ENCODE data around the gene SNX4.
"Not testable (repeated sequence)": the region's sequence is repeated elsewhere in the genome, so short reads cannot be mapped to it uniquely, and the experiment has no call there.

SNX4 gene

GRCh38 chr3:125496701-125497100 lies 23.3 kb downstream of the SNX4 start:
- Histone ChIP-seq H3K4me1 (ENCODE audit: control insufficient read depth in 1 of 2, insufficient read depth in 2 of 2, low read length in 2 of 2) (no peaks in the 10 kb centered on the region), H3K9me3 (ENCODE audit: insufficient read depth, low read depth, low read length) (no peaks in the 10 kb centered on the region), H2AFZ (ENCODE audit: insufficient read depth, low read length, poor library complexity) (no peak overlapping the region), H3K9ac (ENCODE audit: low read length) (no peak overlapping the region), H4K8ac (ENCODE audit: low read depth, low read length) (no peak overlapping the region), H2BK120ac (ENCODE audit: insufficient read depth, low read length, poor library complexity) (no peak overlapping the region), H3K79me1 (ENCODE audit: low read length) (no peaks in the 10 kb centered on the region), H3K27ac (ENCODE audit: low read depth, low read length) (no peak overlapping the region), H3K27me3 (ENCODE audit: insufficient read depth, low read length) (no peaks in the 10 kb centered on the region), H2AK5ac (ENCODE audit: low read length) (no peak overlapping the region), H3K4ac (ENCODE audit: low read depth, low read length) (no peak overlapping the region), H3K4me3 (ENCODE audit: low read depth, low read length) (no peak overlapping the region), H3K14ac (ENCODE audit: low read length) (no peak overlapping the region), H4K12ac (ENCODE audit: low read depth, low read length) (no peak overlapping the region), H3K36me3 (ENCODE audit: control insufficient read depth in 1 of 2, insufficient read depth in 2 of 2, low read length in 2 of 2) (peaks cover 14 to 20% of the 10 kb centered on the region in 2 experiments), H3K23ac (ENCODE audit: low read length) (no peak overlapping the region), H2BK12ac (ENCODE audit: low read length) (no peak overlapping the region), H4K91ac (ENCODE audit: low read depth, low read length) (no peak overlapping the region), H2BK5ac (ENCODE audit: low read depth, low read length, poor library complexity) (no peak overlapping the region), H3K4me2 (ENCODE audit: low read length) (no peak overlapping the region), H3K79me2 (ENCODE audit: control insufficient read depth, insufficient read depth, low read length, poor library complexity) (no peaks in the 10 kb centered on the region), H3K18ac (ENCODE audit: low read length) (no peak overlapping the region)
- no peak for DNase-seq
- WGBS (ENCODE audit: extremely low coverage, insufficient coverage, insufficient read length), result no CpG with 5 or more reads among the region's 2 CpGs

DNA sequence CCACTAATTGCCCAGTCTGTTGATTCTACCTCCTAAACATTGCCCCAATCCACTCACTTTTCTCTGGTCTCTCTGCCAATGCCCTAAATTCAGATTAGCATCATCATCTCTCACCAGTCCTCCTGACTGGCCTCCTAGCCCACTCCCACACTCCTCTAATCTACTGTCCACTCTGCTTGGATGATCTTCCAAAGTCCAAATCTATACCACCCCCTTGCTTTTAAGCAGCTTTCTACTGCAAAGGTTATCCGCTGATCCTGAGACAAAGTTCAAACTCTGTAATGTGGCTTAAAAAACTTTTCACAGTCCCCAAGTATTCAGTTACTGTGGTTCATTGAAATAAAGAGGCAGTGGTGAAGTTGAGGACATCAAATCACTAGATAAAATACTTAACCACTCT lies 37.6 kb downstream of the SNX4 start:
- Histone ChIP-seq H4K8ac (ENCODE audit: low read depth, low read length) (no peak overlapping the region), H3K9me3 (ENCODE audit: insufficient read depth, low read depth, low read length) (no peaks in the 10 kb centered on the region), H3K79me2 (ENCODE audit: control insufficient read depth, insufficient read depth, low read length, poor library complexity) (no peaks in the 10 kb centered on the region), H3K79me1 (ENCODE audit: low read length) (no peaks in the 10 kb centered on the region), H4K12ac (ENCODE audit: low read depth, low read length) (no peak overlapping the region), H3K27ac (ENCODE audit: low read depth, low read length) (no peak overlapping the region), H3K14ac (ENCODE audit: low read length) (no peak overlapping the region), H3K9ac (ENCODE audit: low read length) (no peak overlapping the region), H3K23ac (ENCODE audit: low read length) (no peak overlapping the region), H2BK12ac (ENCODE audit: low read length) (no peak overlapping the region), H2BK5ac (ENCODE audit: low read depth, low read length, poor library complexity) (no peak overlapping the region), H3K4ac (ENCODE audit: low read depth, low read length) (no peak overlapping the region), H3K4me2 (ENCODE audit: low read length) (no peak overlapping the region), H3K4me3 (ENCODE audit: low read depth, low read length) (no peak overlapping the region), H3K27me3 (ENCODE audit: insufficient read depth, low read length) (no peaks in the 10 kb centered on the region), H3K4me1 (ENCODE audit: control insufficient read depth in 1 of 2, insufficient read depth in 2 of 2, low read length in 2 of 2) (peaks cover 0 to 2% of the 10 kb centered on the region in 2 experiments), H2AK5ac (ENCODE audit: low read length) (no peak overlapping the region), H3K18ac (ENCODE audit: low read length) (no peak overlapping the region), H2BK120ac (ENCODE audit: insufficient read depth, low read length, poor library complexity) (no peak overlapping the region), H2AFZ (ENCODE audit: insufficient read depth, low read length, poor library complexity) (no peak overlapping the region), H4K91ac (ENCODE audit: low read depth, low read length) (no peak overlapping the region), H3K36me3 (ENCODE audit: control insufficient read depth in 1 of 2, insufficient read depth in 2 of 2, low read length in 2 of 2) (peaks cover 6 to 10% of the 10 kb centered on the region in 2 experiments)
- no peak for DNase-seq
- no CpG with 5 or more reads among the region's 1 CpG for WGBS (ENCODE audit: extremely low coverage, insufficient coverage, insufficient read length)

DNA sequence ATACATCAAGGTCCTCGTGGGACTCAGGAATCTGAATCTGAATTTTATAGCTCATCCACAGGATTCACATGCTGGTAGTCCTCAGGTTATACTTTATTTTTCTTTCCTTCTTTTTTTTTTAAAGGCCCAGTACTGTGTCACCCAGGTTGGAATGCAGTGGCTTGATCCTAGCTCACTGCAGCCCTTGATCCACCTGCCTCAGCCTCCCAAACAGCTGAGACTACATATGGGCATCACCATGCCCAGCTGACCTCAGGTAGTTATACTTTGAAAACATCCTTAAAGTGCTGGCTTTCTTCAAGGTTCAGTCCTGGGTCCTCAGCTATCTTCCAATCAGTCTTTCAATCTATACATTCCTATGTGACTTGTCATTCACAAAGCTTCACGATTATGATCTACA lies 38.2 kb downstream of the SNX4 start:
- no CpG with 5 or more reads among the region's 2 CpGs for WGBS (ENCODE audit: extremely low coverage, insufficient coverage, insufficient read length)
- H3K23ac ChIP-seq (ENCODE audit: low read length), result no peak overlapping the region

DNA sequence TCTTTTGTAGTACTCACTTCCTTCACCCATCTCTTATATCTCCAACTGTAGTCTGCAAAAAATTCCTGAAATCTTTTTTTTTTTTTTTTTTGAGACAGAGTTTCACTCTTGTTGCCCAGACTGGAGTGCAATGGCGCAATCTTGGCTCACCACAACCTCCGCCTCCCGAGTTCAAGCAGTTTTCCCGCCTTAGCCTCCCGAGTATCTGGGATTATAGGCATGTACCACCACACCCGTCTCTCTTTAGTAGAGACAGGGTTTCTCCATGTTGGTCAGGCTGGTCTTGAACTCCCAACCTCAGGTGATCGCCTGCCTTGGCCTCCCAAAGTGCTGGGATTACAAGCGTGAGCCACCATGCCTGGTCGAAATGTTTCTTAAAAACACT lies 38.6 kb downstream of the SNX4 start:
- H3K4me3 ChIP-seq (ENCODE audit: low read depth, low read length); H3K27me3 ChIP-seq (ENCODE audit: insufficient read depth, low read length); H3K14ac ChIP-seq (ENCODE audit: low read length); H4K12ac ChIP-seq (ENCODE audit: low read depth, low read length); H3K4me2 ChIP-seq (ENCODE audit: low read length); H3K9me3 ChIP-seq (ENCODE audit: insufficient read depth, low read depth, low read length); H3K9ac ChIP-seq (ENCODE audit: low read length); H3K4me1 ChIP-seq (ENCODE audit: control insufficient read depth in 1 of 2, insufficient read depth in 2 of 2, low read length in 2 of 2); H3K4ac ChIP-seq (ENCODE audit: low read depth, low read length); H2AFZ ChIP-seq (ENCODE audit: insufficient read depth, low read length, poor library complexity); DNase-seq; H3K27ac ChIP-seq (ENCODE audit: low read depth, low read length); H3K79me2 ChIP-seq (ENCODE audit: control insufficient read depth, insufficient read depth, low read length, poor library complexity); H3K36me3 ChIP-seq (ENCODE audit: control insufficient read depth in 1 of 2, insufficient read depth in 2 of 2, low read length in 2 of 2); H3K79me1 ChIP-seq (ENCODE audit: low read length); H3K23ac ChIP-seq (ENCODE audit: low read length); H2BK120ac ChIP-seq (ENCODE audit: insufficient read depth, low read length, poor library complexity); H2AK5ac ChIP-seq (ENCODE audit: low read length); H4K8ac ChIP-seq (ENCODE audit: low read depth, low read length); H2BK5ac ChIP-seq (ENCODE audit: low read depth, low read length, poor library complexity); H2BK12ac ChIP-seq (ENCODE audit: low read length); H4K91ac ChIP-seq (ENCODE audit: low read depth, low read length); H3K18ac ChIP-seq (ENCODE audit: low read length): not testable (repeated sequence)
- WGBS (ENCODE audit: extremely low coverage, insufficient coverage, insufficient read length), result no CpG with 5 or more reads among the region's 9 CpGs

More for the DNA sequence above, 38.2 kb downstream of the SNX4 start:
- no peaks in the 10 kb centered on the region for H3K27me3 ChIP-seq (ENCODE audit: insufficient read depth, low read length)
- H2BK5ac ChIP-seq (ENCODE audit: low read depth, low read length, poor library complexity), result no peak overlapping the region
- no peak overlapping the region for H4K12ac ChIP-seq (ENCODE audit: low read depth, low read length)
- H3K4me1 ChIP-seq (ENCODE audit: control insufficient read depth in 1 of 2, insufficient read depth in 2 of 2, low read length in 2 of 2), result peaks cover 0 to 2% of the 10 kb centered on the region in 2 experiments
- H3K79me2 ChIP-seq (ENCODE audit: control insufficient read depth, insufficient read depth, low read length, poor library complexity), result no peaks in the 10 kb centered on the region
- no peak overlapping the region for H3K14ac ChIP-seq (ENCODE audit: low read length)
- peak; percentile 73 to 85 for DNase-seq
- H3K9me3 ChIP-seq (ENCODE audit: insufficient read depth, low read depth, low read length), result no peaks in the 10 kb centered on the region
- H3K4ac ChIP-seq (ENCODE audit: low read depth, low read length), result no peak overlapping the region
- no peak overlapping the region for H3K27ac ChIP-seq (ENCODE audit: low read depth, low read length)
- no peak overlapping the region for H3K4me3 ChIP-seq (ENCODE audit: low read depth, low read length)
- no peak overlapping the region for H2AK5ac ChIP-seq (ENCODE audit: low read length)
- H3K36me3 ChIP-seq (ENCODE audit: control insufficient read depth in 1 of 2, insufficient read depth in 2 of 2, low read length in 2 of 2), result peaks cover 6 to 10% of the 10 kb centered on the region in 2 experiments
- no peak overlapping the region for H4K8ac ChIP-seq (ENCODE audit: low read depth, low read length)
- no peaks in the 10 kb centered on the region for H3K79me1 ChIP-seq (ENCODE audit: low read length)
- no peak overlapping the region for H4K91ac ChIP-seq (ENCODE audit: low read depth, low read length)
- H3K18ac ChIP-seq (ENCODE audit: low read length), result no peak overlapping the region
- H3K9ac ChIP-seq (ENCODE audit: low read length), result no peak overlapping the region
- no peak overlapping the region for H3K4me2 ChIP-seq (ENCODE audit: low read length)
- no peak overlapping the region for H2AFZ ChIP-seq (ENCODE audit: insufficient read depth, low read length, poor library complexity)
- no peak overlapping the region for H2BK120ac ChIP-seq (ENCODE audit: insufficient read depth, low read length, poor library complexity)
- no peak overlapping the region for H2BK12ac ChIP-seq (ENCODE audit: low read length)

Measured in trophoblast cell (in vitro differentiated cells and primary cell).